NOMO-1 treated with DMSO at 0.1 percent for 48 hours (cell line): ENCODE measurements around the gene FCGBP.
"Not testable (repeated sequence)": the region's sequence is repeated elsewhere in the genome, so short reads cannot be mapped to it uniquely, and the experiment has no call there.

ENCODE experiments used
- DNase-seq: peaks from one replicate; lab custom pipeline; 2025; ENCODE audit not compliant: unreplicated experiment; lab: John Stamatoyannopoulos, UW

Gene FCGBP

GRCh38 chr19:39919976-39920375 lies 14.5 kb downstream of the FCGBP start:
- no peak for DNase-seq

DNA sequence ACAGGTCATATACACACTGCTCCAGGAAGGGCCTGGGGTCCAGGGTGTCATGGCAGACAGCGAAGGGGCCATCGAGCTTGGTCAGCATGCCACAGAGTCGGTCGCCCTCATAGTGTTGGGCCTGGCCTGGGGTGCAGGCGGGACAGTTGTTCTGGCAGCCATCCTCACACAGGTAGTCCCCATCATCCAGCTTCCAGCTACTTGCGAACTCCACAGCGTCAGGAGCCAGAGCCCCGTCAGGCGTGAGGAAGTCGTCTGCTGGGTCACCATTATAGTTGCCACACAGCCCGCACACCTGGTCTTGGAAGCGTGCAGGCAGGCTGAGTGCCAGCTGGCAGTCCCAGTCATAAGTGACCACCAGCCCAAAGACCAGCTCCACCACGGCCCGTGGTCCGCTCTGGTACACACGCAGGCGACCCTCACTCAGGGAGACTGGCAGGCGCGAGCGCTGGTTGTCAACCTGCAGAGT lies 16.2 kb downstream of the FCGBP start:
- no peak for DNase-seq

DNA sequence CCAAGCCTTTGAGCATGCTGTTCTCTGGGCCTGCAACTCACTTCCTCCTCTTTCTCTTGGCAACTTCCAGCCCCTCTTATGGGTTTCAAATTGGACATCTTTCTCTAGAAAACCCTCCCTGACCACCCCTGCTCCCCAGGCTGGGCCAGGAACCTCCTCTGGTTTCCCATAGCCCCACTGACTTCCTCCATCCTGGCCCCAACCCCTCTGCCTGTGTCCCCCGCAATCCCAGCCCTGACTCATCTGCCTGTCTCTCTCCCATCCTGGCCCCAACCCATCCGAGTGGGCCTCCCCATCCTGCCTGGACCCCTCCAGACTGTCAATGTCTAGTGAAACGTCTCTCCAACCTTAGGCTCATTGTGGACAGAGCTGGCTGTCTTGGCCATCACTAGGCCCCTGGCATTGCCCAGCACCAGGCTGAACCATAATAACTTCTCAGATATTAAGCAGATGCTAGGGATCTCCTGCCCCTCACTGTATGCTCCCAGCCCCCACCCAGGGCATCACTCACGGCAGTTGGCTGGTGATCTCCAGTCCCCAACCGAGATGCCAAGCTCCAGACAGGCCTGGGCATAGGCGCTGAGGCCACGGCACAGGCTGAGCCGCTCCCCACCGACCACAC lies 16.8 kb downstream of the FCGBP start:
- DNase-seq, result no peak

- peak; percentile 56 for DNase-seq
Measured at GRCh38 chr19:39916851-39917396, 17.5 kb downstream of the FCGBP start.

- no peak for DNase-seq
Measured at GRCh38 chr19:39916236-39916635, 18.2 kb downstream of the FCGBP start.

DNA sequence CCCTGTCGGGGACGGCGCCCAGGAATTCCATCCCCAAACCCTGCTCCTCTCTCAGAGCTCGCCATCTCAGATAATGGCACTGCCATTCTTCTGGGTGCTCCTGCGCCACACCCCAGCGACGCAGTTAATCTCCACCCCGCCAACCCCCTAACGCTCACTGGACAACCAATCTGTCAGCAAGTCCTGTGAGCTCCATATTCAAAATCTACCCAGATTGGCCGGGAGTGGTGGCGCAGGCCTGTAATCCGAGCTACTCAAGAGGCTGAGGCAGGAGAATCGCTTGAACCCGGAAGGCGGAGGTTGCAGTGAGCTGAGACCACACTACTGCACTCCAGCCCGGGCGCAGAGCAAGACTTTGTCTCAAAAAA lies 18.6 kb downstream of the FCGBP start:
- no peak for DNase-seq

GRCh38 chr19:39915101-39915847 lies 19.2 kb downstream of the FCGBP start:
- no peak for DNase-seq

- no peak for DNase-seq
Measured at GRCh38 chr19:39913682-39914333, 20.6 kb downstream of the FCGBP start.

GRCh38 chr19:39908803-39909202 lies 25.6 kb downstream of the FCGBP start:
- DNase-seq, result peak; percentile 6

DNA sequence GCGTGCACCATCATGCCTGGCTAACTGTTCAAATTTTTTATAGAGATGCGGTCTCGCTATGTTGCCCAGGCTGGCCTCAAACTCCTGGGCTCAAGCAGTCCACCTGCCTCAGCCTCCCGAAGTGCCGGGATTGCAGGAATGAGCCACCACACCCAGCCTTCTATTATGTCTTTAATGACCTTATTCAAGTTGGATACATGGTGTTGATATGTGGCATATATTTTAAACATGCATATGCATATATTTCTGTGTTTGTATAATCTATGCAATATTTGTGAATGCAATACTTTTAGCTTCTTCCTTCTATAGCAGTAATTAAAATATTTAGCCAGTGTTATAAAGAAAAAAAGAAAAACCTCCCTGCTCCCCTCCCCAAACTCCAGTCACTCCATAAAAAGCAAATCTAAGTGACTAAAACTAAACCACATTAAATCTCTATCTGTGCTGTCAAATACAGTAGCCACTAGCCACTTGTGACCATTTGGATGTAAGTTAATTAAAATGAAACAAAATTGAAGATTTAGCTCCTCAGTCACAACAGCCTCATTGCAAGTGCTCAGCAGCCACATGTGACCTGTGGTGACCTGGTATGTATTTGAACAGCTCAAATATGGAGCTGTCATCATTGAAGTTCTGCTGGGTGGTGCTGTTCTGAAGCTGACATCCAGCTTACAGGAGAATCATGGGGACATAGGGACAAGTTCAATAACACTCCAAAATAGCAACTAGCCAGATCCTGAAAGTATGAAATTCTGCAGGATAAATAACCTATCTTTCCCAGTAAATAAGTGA lies 27.4 kb downstream of the FCGBP start:
- no peak for DNase-seq

DNA sequence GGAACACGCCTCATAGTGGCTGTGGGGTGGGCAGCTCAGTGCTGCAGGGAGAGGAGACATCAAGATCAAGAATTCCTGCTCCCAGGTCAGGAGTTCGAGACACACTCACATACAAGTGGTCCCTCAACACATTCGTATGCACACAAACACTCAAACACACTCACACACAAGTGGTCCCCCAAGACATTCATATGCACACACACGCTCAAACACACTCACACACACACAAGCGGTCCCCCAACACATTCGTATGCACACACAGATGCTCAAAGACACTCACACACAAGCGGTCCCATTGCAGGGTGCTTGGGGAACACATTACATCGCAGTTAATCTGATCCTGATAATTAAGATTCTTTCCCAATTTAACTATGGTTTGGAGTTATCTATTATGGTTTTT lies 28.2 kb downstream of the FCGBP start:
- no peak for DNase-seq

GRCh38 chr19:39903486-39904091 lies 30.8 kb downstream of the FCGBP start:
- not testable (repeated sequence) for DNase-seq

DNA sequence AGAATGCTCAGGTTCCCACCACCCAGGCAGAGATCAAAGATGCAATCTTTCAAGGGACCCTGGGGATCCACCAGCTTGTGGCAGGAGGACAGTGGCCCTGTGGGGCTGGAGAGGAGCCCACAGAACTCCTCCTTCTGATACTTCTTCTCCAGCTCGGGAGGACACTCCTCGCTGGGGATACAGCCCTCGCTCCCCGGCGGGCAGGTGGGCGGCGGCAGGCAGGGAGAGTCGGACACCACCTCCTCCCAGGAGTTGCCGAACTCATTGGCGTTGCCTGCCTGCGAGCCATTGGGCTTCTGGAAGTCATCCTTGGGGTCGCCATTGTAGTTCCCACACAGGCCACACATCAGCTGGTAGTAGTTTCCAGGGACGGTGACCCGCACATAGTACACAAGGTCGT lies 32.1 kb downstream of the FCGBP start:
- DNase-seq, result not testable (repeated sequence)

GRCh38 chr19:39901681-39902080 lies 32.8 kb downstream of the FCGBP start:
- DNase-seq, result not testable (repeated sequence)

GRCh38 chr19:39898858-39899257 lies 35.6 kb downstream of the FCGBP start:
- not testable (repeated sequence) for DNase-seq

DNA sequence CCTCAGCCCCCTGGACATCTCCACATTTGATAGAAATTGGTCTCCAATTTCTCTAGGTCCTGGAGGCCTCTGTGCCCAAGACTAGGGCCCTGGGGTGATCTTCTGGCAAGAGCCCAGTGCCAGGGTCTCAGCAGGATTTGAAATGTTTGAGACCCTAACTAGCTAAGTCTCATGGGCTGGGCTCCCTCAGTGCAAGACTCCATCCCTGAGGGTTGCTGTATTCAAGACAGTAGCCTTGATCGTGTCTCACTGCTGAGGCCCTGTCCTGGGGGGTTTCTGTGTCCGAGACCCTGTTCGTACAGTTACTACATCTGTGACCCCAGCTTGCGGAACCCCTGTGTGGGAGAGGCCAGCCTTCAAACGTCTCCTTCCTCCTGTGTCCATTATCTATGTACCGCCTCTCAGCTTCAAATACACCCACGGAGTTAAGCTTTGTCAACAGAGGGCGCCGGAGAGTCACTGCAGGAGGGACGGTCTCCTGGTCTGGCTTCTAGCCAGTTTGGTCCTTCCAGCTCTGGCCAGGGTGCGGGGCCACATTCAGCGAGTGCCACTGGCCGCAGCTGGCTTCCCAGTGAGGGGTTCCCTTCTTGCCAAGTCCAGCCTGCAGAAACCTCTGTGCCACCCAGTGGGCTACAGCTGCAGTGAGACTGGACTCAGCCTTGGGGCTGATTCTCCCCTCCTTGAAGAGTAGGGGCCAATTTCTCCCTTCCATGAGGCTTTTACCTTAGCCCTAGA lies 36.8 kb downstream of the FCGBP start:
- DNase-seq, result peak; percentile 44

DNA sequence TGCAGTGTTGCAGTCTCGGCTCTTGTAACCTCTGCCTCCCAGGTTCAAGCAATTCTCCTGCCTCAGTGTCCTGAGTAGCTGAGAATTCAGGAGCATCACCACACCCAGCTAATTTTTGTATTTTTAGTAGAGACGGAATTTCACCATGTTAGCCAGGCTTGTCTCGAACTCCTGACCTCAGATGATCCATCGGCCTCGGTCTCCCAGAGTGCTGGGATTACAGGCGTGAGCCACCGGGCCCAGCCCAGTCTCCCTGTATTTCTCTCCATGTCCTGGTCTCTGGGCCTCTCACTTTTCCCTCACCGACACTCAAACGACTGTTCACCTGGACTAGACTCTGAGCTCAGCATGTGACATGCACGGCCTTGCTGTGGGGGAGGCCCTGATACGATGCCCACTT lies 39.3 kb downstream of the FCGBP start:
- not testable (repeated sequence) for DNase-seq

- not testable (repeated sequence) for DNase-seq
Measured at GRCh38 chr19:39894236-39894606, 40.2 kb downstream of the FCGBP start.

DNA sequence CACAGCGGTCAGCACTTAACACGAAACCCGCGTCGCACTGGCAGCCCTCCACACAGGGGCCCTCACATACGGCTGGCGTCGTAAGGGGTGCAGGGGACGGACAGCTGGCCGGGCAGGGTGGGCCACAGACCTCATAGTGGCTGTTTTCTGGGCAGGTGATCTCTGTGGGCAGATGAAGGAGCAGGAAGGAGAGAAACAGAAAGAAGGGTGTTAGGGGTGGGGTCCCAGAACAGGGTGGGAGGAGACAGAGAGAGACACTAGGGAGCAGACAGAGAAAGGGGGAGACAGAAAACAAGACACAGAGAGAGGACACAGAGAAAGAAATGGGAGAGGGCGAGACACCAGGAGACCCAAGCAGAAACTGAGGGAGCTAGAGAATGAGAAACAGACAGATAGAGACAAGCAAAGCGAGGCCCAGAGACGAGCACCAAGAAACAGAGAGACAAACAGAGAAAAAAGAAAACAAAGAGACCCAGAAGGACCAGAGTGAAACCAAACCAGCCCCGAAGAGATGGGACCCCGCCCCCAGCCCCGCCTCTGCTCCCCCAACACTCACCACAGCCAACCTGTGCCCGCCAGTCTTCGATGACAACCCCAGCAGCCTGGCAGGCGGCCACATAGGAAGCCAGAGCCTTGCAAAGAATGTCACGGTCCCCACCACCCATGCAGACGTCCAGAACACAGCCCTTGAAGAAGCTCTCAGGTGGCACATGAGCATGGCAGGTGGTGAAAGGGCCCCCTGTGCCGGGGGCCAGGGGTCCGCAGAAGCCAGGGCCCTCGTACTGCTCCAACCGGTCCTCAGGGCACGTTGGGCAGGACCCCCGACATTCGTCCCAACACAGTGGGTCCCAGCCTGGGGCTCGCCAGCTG lies 40.8 kb downstream of the FCGBP start:
- not testable (repeated sequence) for DNase-seq
